Right atrium auricular region (tissue), 2 donors: ENCODE data around the gene TP53I3. TPM values are rescaled to one million over a fixed set of nuclear protein-coding genes. Genes with fewer than 3 reads are reported as not detected.

Experiments
- DNase-seq: peaks from one replicate; pipeline ENCODE4 v3.0.0-alpha.2; 2019; ENCODE audit warnings: low spot score
- H3K27ac ChIP-seq, 2 donors: fragments of 200-600 bp; sonication (generic); 1 replicate in 1 of 2; 2 replicates in 1 of 2; pipeline ENCODE4 v1.5.1; 2016 to 2019
- H3K27me3 ChIP-seq, 2 donors: fragments of 200-600 bp; sonication (generic); one replicate each; pipeline versions ENCODE4 v1.5.1 to v1.6.0; 2017 to 2019
- H3K36me3 ChIP-seq: fragments of 200-600 bp; sonication (generic); one replicate; pipeline ENCODE4 v1.5.1; 2016
- H3K4me1 ChIP-seq, 2 donors: fragments of 200-600 bp; sonication (generic); one replicate each; pipeline versions ENCODE4 v1.5.1 to v1.6.0; 2017 to 2019
- H3K4me3 ChIP-seq, 2 donors: fragments of 200-600 bp; sonication (generic); 1 replicate in 1 of 2; 2 replicates in 1 of 2; pipeline ENCODE4 v1.5.1; 2017 to 2019; ENCODE audit warnings: mild to moderate bottlenecking in 1 of 2, moderate library complexity in 1 of 2
- H3K9me3 ChIP-seq, 2 donors: fragments of 200-600 bp; sonication (generic); one replicate each; pipeline ENCODE4 v1.5.1; 2019
- CTCF ChIP-seq, 2 donors: fragments of 200-600 bp; sonication (generic); IDR thresholded peaks; one replicate each; pipeline ENCODE4 v1.5.1; 2019; ENCODE audit warnings: antibody characterized with exemption in 2 of 2
- total RNA-seq, 2 donors: library from RNA; depleted of rRNA; stranded (reverse); fragments of >200 nt; gene quantifications; one replicate each; pipeline ENCODE4 v1.1.0, GENCODE V29; 2016

TP53I3 gene
- total RNA-seq, 2 donors from 2014 or later: 8.0 to 8.7 TPM

- H3K36me3 ChIP-seq: peaks cover 18% of the 10 kb centered on the region
- no peaks in the 10 kb centered on the region for H3K27me3 ChIP-seq
- DNase-seq: peak; percentile 97
- H3K4me3 ChIP-seq: peak within 1 kb of the TSS; percentile 73 to 74
- no peak for TF ChIP-seq CTCF (IDR thresholded peaks at IDR 0.05)
- H3K27ac ChIP-seq: peak within 1 kb of the TSS; percentile 87 to 90
- H3K4me1 ChIP-seq: peaks cover 0 to 23% of the 10 kb centered on the region in 2 donors
- no peaks in the 10 kb centered on the region for H3K9me3 ChIP-seq
Measured at GRCh38 chr2:24075915-24076848, 8.5 kb downstream of the TP53I3 start, which contains the start of gene SF3B6. Gene SF3B6, minus strand, starts transcription at chr2:24076326. Its CDS starts 97 bp downstream, at chr2:24076229.

- no peaks in the 10 kb centered on the region for H3K27me3 ChIP-seq
- DNase-seq: no peak
- no peaks in the 10 kb centered on the region for H3K9me3 ChIP-seq
- H3K4me1 ChIP-seq: peaks cover 0 to 23% of the 10 kb centered on the region in 2 donors
- TF ChIP-seq CTCF (IDR thresholded peaks at IDR 0.05): no peak
- peak overlapping the region; percentile 73 to 74 for H3K4me3 ChIP-seq
- H3K36me3 ChIP-seq: peaks cover 18% of the 10 kb centered on the region
- peak overlapping the region; percentile 87 to 90 for H3K27ac ChIP-seq
Measured at GRCh38 chr2:24075259-24075658, 9.4 kb downstream of the TP53I3 start.

- DNase-seq: no peak
- Histone ChIP-seq H3K27ac (no peak overlapping the region), H3K27me3 (no peaks in the 10 kb centered on the region), H3K36me3 (peaks cover 23% of the 10 kb centered on the region), H3K4me3 (no peak overlapping the region), H3K4me1 (peaks cover 0 to 23% of the 10 kb centered on the region in 2 donors), H3K9me3 (no peaks in the 10 kb centered on the region)
- no peak for TF ChIP-seq CTCF (IDR thresholded peaks at IDR 0.05)
Measured at GRCh38 chr2:24073816-24074215, 10.8 kb downstream of the TP53I3 start.

GRCh38 chr2:24072259-24072658 lies 12.4 kb downstream of the TP53I3 start:
- Histone ChIP-seq H3K4me3 (no peak overlapping the region), H3K4me1 (peaks cover 0 to 17% of the 10 kb centered on the region in 2 donors), H3K36me3 (peaks cover 34% of the 10 kb centered on the region), H3K27ac (no peak overlapping the region), H3K9me3 (no peaks in the 10 kb centered on the region), H3K27me3 (no peaks in the 10 kb centered on the region)
- no peak for DNase-seq
- no peak for TF ChIP-seq CTCF (IDR thresholded peaks at IDR 0.05)

DNA sequence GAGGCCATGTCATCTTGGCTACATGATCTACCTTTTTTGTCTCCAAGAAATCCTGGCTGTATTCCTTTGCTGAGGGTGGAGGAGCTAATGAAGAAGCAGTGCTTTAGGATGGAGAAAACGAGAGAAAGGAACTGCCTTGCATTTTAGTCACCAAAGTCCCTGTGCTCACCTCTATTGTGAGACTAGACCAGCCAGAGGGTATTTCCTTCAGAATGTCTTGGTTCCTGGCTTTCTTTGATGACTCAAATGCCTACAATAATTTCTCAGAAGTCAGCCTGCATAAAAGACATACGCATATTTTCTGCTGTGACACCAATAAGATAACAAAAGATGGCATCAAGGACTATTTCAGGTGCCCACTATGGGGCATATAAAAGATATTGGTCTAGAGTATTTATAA lies 19.3 kb downstream of the TP53I3 start:
- no peak for DNase-seq
- Histone ChIP-seq H3K27ac (no peak overlapping the region), H3K4me3 (no peak overlapping the region), H3K27me3 (no peaks in the 10 kb centered on the region), H3K9me3 (no peaks in the 10 kb centered on the region), H3K4me1 (no peaks in the 10 kb centered on the region), H3K36me3 (peaks cover 24% of the 10 kb centered on the region)
- TF ChIP-seq CTCF (IDR thresholded peaks at IDR 0.05): no peak
